HFFc6 (cell line): ENCODE data around the gene SRL. TPM values are rescaled to one million over a fixed set of nuclear protein-coding genes. Genes with fewer than 3 reads are reported as not detected.
"Not testable (repeated sequence)": the region's sequence is repeated elsewhere in the genome, so short reads cannot be mapped to it uniquely, and the experiment has no call there.

ENCODE experiments used
- DNase-seq: peaks from one replicate; pipeline ENCODE4 v3.0.0-alpha.2; 2018
- H3K27ac Mint-ChIP-seq: 2 replicates; pipeline ENCODE4 v1.8.0; 2020; ENCODE audit warnings: mild to moderate bottlenecking, mixed read lengths
- H3K27me3 Mint-ChIP-seq: 2 replicates; pipeline ENCODE4 v1.8.0; 2021; ENCODE audit warnings: mild to moderate bottlenecking, moderate library complexity, mixed read lengths; ENCODE audit not compliant: insufficient read depth
- H3K36me3 Mint-ChIP-seq: 2 replicates; pipeline ENCODE4 v1.8.0; 2021; ENCODE audit warnings: low read depth, mixed read lengths
- H3K4me1 Mint-ChIP-seq: 2 replicates; pipeline ENCODE4 v1.8.0; 2020; ENCODE audit warnings: low read depth, mixed read lengths
- H3K4me3 Mint-ChIP-seq: 2 replicates; pipeline ENCODE4 v1.8.0; 2020; ENCODE audit warnings: mild to moderate bottlenecking, moderate library complexity, mixed read lengths
- H3K9me3 Mint-ChIP-seq: 2 replicates; pipeline ENCODE4 v1.8.0; 2020; ENCODE audit warnings: mild to moderate bottlenecking, mixed read lengths
- total RNA-seq, 6 experiments: library from RNA; stranded (reverse); fragmentation: NEBNext Ultra II Directional; extraction: Animal tissue kit (Norgen Biotek cat#: 25700); gene quantifications; 2 replicates in 1 of 6; 3 replicates in 5 of 6; pipeline ENCODE4 v1.2.3, GENCODE V29; 2021
- TF ChIP-seq, protein P1 (sequence below): fragments of 200-600 bp; sonication (generic); IDR thresholded peaks from 2 replicates; pipeline ENCODE4 v1.5.0; 2021; ENCODE audit warnings: antibody characterized with exemption, mild to moderate bottlenecking

SRL gene
- total RNA-seq, 6 experiments from 2014 or later, result not detected

DNA sequence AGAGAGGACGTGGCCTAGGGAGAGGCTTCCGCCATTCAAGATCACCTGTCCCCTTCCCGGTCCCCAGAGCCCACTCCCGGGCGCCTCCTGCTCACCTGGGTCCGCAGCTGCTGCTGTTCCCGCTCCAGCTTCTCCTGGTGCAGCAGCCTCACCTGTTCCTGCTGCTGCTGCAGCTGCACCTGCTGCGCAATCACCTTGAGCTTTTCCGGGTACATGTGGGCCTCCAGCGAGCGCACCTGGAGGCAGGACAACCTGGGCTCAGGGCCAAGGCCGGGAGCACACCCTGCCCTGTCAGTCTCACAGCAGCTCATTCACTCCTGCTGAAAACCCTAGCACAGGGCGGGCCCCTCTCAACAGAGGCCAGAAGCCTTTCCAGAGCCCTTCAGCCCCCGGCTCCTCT is 18.5 kb upstream of the SRL start:
- Mint-ChIP-seq H3K4me1 (peaks cover 28% of the 10 kb centered on the region), H3K36me3 (peaks cover 11% of the 10 kb centered on the region)
- no peak for DNase-seq

DNA sequence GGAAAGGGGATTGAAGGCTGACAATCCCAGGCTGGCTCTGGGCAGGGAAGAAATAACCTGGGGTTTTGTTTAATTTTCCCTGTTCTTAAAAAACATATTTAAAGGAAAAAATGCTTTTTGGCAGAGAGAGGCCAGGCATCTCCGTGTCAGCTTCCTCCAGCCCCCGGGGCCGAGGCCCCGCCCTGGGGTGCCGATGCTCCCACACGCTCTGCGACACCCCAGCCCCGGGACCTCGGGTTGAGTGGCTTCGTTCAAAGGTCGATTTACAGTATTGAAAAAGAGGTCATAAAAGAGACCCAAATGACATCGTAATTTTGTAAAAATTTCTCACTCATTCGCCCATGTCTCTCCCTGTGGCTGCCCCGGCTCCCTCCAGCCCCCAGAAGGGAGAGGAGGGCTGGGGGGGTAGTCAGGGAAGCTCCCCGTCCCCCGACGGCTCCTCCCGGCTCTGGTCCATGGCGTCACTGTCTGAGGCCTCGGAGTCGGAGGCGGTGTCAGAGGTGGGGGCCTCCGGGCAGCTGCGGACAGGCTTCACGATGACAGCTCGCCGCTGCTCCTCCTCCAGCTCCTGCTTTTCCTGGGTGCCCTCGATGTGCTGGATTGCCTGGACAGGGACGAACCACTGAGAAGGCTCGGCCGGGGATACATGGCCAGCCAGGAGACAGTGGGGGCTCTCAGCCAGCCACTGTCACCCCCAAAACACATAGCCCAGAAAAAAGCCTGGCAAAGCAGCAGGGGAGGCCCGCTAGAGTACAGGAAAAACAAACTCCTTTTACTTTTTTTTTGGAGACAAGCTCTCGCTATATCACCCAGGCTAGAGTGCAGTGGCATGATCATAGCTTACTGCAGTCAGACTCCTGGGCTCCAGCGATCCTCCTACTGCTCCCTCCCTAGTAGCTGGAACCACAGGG is 16.0 kb upstream of the SRL start:
- peak; percentile 35 for DNase-seq
- H3K36me3 Mint-ChIP-seq, result peaks cover 11% of the 10 kb centered on the region

More for the DNA sequence above, 18.5 kb upstream of the SRL start:
- no peak overlapping the region for H3K27ac Mint-ChIP-seq
- no peak overlapping the region for H3K4me3 Mint-ChIP-seq
- TF ChIP-seq, protein P1, sequence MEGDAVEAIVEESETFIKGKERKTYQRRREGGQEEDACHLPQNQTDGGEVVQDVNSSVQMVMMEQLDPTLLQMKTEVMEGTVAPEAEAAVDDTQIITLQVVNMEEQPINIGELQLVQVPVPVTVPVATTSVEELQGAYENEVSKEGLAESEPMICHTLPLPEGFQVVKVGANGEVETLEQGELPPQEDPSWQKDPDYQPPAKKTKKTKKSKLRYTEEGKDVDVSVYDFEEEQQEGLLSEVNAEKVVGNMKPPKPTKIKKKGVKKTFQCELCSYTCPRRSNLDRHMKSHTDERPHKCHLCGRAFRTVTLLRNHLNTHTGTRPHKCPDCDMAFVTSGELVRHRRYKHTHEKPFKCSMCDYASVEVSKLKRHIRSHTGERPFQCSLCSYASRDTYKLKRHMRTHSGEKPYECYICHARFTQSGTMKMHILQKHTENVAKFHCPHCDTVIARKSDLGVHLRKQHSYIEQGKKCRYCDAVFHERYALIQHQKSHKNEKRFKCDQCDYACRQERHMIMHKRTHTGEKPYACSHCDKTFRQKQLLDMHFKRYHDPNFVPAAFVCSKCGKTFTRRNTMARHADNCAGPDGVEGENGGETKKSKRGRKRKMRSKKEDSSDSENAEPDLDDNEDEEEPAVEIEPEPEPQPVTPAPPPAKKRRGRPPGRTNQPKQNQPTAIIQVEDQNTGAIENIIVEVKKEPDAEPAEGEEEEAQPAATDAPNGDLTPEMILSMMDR, result no peak
- H3K9me3 Mint-ChIP-seq, result no peaks in the 10 kb centered on the region
- H3K27me3 Mint-ChIP-seq, result peaks cover 5% of the 10 kb centered on the region

DNA sequence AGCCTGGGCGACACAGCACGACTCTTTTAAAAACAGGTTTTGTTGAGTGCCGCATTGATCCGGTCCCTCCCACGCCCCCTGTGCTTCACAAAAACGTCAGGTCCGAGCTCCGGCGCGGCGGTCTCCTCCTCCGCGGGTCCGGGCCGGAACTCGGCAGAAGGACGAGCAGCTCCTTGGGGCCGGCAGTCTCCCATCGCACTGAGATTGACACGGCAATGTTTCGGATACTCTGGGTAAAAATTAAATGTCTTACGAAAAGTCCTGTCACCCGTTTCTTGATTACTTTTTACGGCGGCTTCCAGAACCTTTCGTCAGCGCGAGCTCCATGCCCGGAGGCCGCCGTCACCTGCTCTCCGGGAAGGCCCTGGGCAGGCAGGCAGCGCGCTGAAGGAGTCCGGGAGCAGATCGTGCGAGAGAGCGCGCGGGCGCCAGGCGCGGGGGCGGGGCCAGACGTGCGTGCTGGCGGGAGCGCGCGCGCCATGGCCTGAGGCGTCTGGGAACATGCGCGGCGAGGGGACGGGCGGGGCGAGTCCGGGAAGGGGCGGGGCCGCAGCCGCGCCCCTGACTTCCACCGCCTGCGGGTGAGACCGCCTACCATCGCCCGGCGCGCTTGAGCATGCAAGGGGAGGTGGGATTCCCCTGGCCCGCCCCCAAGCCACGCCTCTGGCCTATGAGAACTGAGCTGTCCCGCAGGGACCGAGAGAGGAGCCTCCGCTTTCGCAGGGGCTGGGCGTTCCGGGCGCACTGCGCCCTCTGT is 11.7 kb upstream of the SRL start:
- Mint-ChIP-seq H3K4me3 (peak overlapping the region; percentile 96), H3K36me3 (no peaks in the 10 kb centered on the region), H3K27ac (peak overlapping the region; percentile 96), H3K4me1 (peaks cover 27% of the 10 kb centered on the region; the same call in 1 of the 2 replicates), H3K9me3 (no peaks in the 10 kb centered on the region), H3K27me3 (peaks cover 5% of the 10 kb centered on the region)
- DNase-seq, result peak; percentile 99
- TF ChIP-seq, protein P1, result 0 out of 2 replicates have a peak, but pooled peaks have one; percentile 57

More for the DNA sequence above, 16.0 kb upstream of the SRL start:
- Mint-ChIP-seq H3K27ac (peak overlapping the region; percentile 84), H3K27me3 (peaks cover 5% of the 10 kb centered on the region), H3K4me3 (peak overlapping the region; percentile 78), H3K9me3 (no peaks in the 10 kb centered on the region), H3K4me1 (peaks cover 22% of the 10 kb centered on the region)
- TF ChIP-seq, protein P1, result no peak; the same call in 1 of the 2 replicates

DNA sequence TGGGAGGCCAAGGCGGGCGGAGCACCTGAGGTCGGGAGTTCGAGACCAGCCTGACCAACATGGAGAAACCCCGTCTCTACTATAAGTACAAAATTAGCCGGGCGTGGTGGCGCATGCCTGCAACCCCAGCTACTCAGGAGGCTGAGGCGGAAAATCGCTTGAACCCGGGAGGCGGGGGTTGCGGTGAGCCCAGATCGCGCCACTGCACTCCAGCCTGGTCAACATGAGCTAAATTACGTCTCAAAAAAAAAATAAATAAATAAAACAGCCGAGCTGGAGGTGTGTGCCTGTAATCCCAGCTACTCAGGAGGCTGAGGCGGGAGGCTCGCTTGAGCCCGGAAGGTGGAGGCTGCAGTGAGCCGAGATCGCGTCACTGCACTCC is 11.1 kb upstream of the SRL start:
- not testable (repeated sequence) for H3K36me3 Mint-ChIP-seq, DNase-seq, H3K27me3 Mint-ChIP-seq, H3K9me3 Mint-ChIP-seq
- Mint-ChIP-seq H3K27ac (peak overlapping the region; percentile 96), H3K4me3 (peak overlapping the region; percentile 96), H3K4me1 (peaks cover 23% of the 10 kb centered on the region; the same call in 1 of the 2 replicates)

GRCh38 chr16:4249530-4250308 is 7.8 kb upstream of the SRL start:
- no peaks in the 10 kb centered on the region for H3K36me3 Mint-ChIP-seq
- peaks cover 23% of the 10 kb centered on the region for H3K4me1 Mint-ChIP-seq
- H3K9me3 Mint-ChIP-seq, result no peaks in the 10 kb centered on the region
- peaks cover 3% of the 10 kb centered on the region for H3K27me3 Mint-ChIP-seq
- H3K4me3 Mint-ChIP-seq, result no peak overlapping the region
- no peak for DNase-seq
- TF ChIP-seq, protein P1, result no peak
- no peak overlapping the region for H3K27ac Mint-ChIP-seq
